ENCODE data around the gene RAN. TPM values are rescaled to one million over a fixed set of nuclear protein-coding genes. Genes with fewer than 3 reads are reported as not detected.
"Not testable (repeated sequence)": the region's sequence is repeated elsewhere in the genome, so short reads cannot be mapped to it uniquely, and the experiment has no call there.

The RAN gene
- total RNA-seq, 2 donors from 2014 or later, result 1,428 to 1,822 TPM

GRCh38 chr12:130887190-130887589 lies 15.3 kb downstream of the RAN start:
- not testable (repeated sequence) for H3K9me3 Mint-ChIP-seq; DNase-seq (ENCODE audit: low spot score in 2 of 2); ATAC-seq; H3K36me3 Mint-ChIP-seq; H3K27ac Mint-ChIP-seq

DNA sequence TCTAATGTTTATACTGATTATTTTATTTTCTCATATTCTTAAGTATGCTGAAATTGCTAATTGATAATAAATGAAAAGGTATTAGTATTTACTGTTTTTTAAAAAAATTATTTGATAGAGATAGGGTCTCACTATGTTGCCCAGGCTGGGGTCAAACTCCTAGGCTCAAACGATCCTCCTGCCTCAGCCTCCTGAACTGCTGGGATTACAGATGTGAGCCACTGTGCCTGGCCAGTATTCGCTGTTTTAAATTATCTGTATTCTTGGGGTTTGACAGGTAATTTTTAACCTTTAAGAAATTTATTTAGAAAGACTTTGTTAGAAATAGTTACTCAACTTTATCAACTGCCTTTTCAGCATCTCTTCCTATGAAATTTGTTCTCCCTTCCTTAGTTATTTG lies 32.2 kb downstream of the RAN start:
- Mint-ChIP-seq H3K27ac (no peak overlapping the region), H3K9me3 (peaks cover 4 to 5% of the 10 kb centered on the region in 2 donors), H3K36me3 (peaks cover 2 to 4% of the 10 kb centered on the region in 2 donors)
- ATAC-seq, result no peak
- no peak for DNase-seq (ENCODE audit: low spot score in 2 of 2)

- not testable (repeated sequence) for H3K27ac Mint-ChIP-seq; DNase-seq (ENCODE audit: low spot score in 2 of 2); ATAC-seq; H3K36me3 Mint-ChIP-seq; H3K9me3 Mint-ChIP-seq
Measured at GRCh38 chr12:130904936-130905455, 33.1 kb downstream of the RAN start.

DNA sequence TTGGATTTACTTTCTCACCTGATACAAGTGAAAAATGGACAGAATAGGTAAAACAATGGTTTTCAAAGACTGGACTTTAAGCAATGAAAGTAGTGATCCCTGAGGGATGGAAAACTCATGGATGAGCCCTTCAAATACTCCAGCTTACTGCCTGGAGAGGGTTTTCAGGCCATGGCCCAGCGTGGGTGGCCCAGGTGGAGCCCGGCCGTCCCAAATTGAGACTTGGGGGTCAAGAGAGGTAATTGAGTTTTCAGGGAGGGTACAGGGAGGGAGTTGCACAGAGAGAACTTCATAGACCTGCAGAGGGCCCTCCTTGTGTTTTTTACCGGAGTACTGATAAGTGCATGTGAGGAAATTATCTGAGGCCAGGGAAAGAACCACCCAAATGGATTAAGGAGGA lies 37.2 kb downstream of the RAN start:
- DNase-seq (ENCODE audit: low spot score in 2 of 2) (no peak), ATAC-seq (no peak)
- H3K36me3 Mint-ChIP-seq, result peaks cover 8 to 18% of the 10 kb centered on the region in 2 donors
- no peak overlapping the region for H3K27ac Mint-ChIP-seq
- H3K9me3 Mint-ChIP-seq, result peaks cover 19 to 21% of the 10 kb centered on the region in 2 donors

- DNase-seq (ENCODE audit: low spot score in 2 of 2), result no peak
- ATAC-seq, result no peak
- peaks cover 8 to 22% of the 10 kb centered on the region in 2 donors for H3K36me3 Mint-ChIP-seq
- peaks cover 19 to 21% of the 10 kb centered on the region in 2 donors for H3K9me3 Mint-ChIP-seq
- H3K27ac Mint-ChIP-seq, result no peak overlapping the region
Measured at GRCh38 chr12:130911193-130911592, 39.3 kb downstream of the RAN start.

GRCh38 chr12:130911933-130912332 lies 40.1 kb downstream of the RAN start:
- peaks cover 19 to 21% of the 10 kb centered on the region in 2 donors for H3K9me3 Mint-ChIP-seq
- H3K27ac Mint-ChIP-seq, result no peak overlapping the region
- DNase-seq (ENCODE audit: low spot score in 2 of 2), result no peak
- no peak for ATAC-seq
- peaks cover 8 to 23% of the 10 kb centered on the region in 2 donors for H3K36me3 Mint-ChIP-seq

GRCh38 chr12:130916241-130916911 lies 44.5 kb downstream of the RAN start:
- H3K9me3 Mint-ChIP-seq, result peaks cover 7 to 10% of the 10 kb centered on the region in 2 donors
- H3K27ac Mint-ChIP-seq, result no peak overlapping the region
- no peak for DNase-seq (ENCODE audit: low spot score in 2 of 2)
- peak in 1 of 2 donors; percentile 57 for ATAC-seq
- H3K36me3 Mint-ChIP-seq, result peaks cover 0 to 13% of the 10 kb centered on the region in 2 donors

GRCh38 chr12:130917607-130918006 lies 45.7 kb downstream of the RAN start:
- H3K9me3 Mint-ChIP-seq, result no peaks in the 10 kb centered on the region
- no peak overlapping the region for H3K27ac Mint-ChIP-seq
- peaks cover 0 to 5% of the 10 kb centered on the region in 2 donors for H3K36me3 Mint-ChIP-seq
- ATAC-seq (no peak), DNase-seq (ENCODE audit: low spot score in 2 of 2) (no peak)

GRCh38 chr12:130919086-130919485 lies 47.2 kb downstream of the RAN start:
- ATAC-seq, result no peak
- no peaks in the 10 kb centered on the region for H3K9me3 Mint-ChIP-seq

GRCh38 chr12:130920119-130920703 lies 48.3 kb downstream of the RAN start:
- no peak overlapping the region for H3K27ac Mint-ChIP-seq
- H3K9me3 Mint-ChIP-seq, result no peaks in the 10 kb centered on the region
- no peak for ATAC-seq
- peaks cover 0 to 5% of the 10 kb centered on the region in 2 donors for H3K36me3 Mint-ChIP-seq
- DNase-seq (ENCODE audit: low spot score in 2 of 2), result no peak

More at GRCh38 chr12:130919086-130919485, 47.2 kb downstream of the RAN start:
- no peak for DNase-seq (ENCODE audit: low spot score in 2 of 2)
- Mint-ChIP-seq H3K36me3 (peaks cover 0 to 5% of the 10 kb centered on the region in 2 donors), H3K27ac (no peak overlapping the region)

GRCh38 chr12:130920723-130921381 lies 49.0 kb downstream of the RAN start:
- Mint-ChIP-seq H3K27ac (no peak overlapping the region), H3K36me3 (peaks cover 0 to 5% of the 10 kb centered on the region in 2 donors), H3K9me3 (no peaks in the 10 kb centered on the region)
- DNase-seq (ENCODE audit: low spot score in 2 of 2) (no peak), ATAC-seq (no peak)

- Mint-ChIP-seq H3K36me3 (no peaks in the 10 kb centered on the region), H3K27ac (no peak overlapping the region), H3K9me3 (no peaks in the 10 kb centered on the region)
- DNase-seq (ENCODE audit: low spot score in 2 of 2) (no peak), ATAC-seq (no peak)
Measured at GRCh38 chr12:130922511-130922953, 50.7 kb downstream of the RAN start.

GRCh38 chr12:130924966-130925665 lies 53.2 kb downstream of the RAN start:
- DNase-seq (ENCODE audit: low spot score in 2 of 2) (no peak), ATAC-seq (no peak)
- Mint-ChIP-seq H3K9me3 (no peaks in the 10 kb centered on the region), H3K36me3 (no peaks in the 10 kb centered on the region), H3K27ac (no peak overlapping the region)

DNA sequence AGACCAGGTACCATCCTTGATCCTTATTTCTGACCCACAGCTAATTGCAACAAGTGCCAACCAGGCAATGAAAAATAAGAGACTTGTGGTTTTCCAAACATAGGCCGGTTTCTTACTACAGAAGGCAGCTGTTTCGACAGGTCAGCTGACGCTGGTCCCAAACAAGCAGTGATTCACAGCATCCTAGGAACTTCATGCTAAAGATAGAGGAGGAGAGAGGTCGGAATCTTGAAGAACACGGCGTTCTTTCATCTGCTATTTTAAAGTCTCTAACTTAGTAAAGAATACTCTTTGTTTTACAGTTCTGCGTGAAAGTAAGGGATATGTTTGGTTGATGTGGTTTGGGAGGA lies 53.8 kb downstream of the RAN start:
- DNase-seq (ENCODE audit: low spot score in 2 of 2) (no peak), ATAC-seq (no peak)
- Mint-ChIP-seq H3K36me3 (no peaks in the 10 kb centered on the region), H3K27ac (no peak overlapping the region), H3K9me3 (no peaks in the 10 kb centered on the region)
